GM12891 (cell line): Measurements from ENCODE around the gene CSH2.

Experiments used
- POLR2A ChIP-seq: IDR thresholded peaks from 2 replicates; pipeline ENCODE4 v1.6.1; 2011; ENCODE audit warnings: low read depth, low read length, control low read depth
- POLR2AphosphoS5 ChIP-seq: IDR thresholded peaks from 2 replicates; pipeline ENCODE4 v1.6.1; 2011; ENCODE audit warnings: low read depth, low read length, control low read depth

GRCh38 chr17:63911657-63912100 lies 38.2 kb upstream of the CSH2 start:
- no peak for TF ChIP-seq POLR2A
- no peak for TF ChIP-seq POLR2AphosphoS5
